Articular chondrocyte of knee joint (primary cell): ENCODE measurements around the gene MELTF. TPM values are rescaled to one million over a fixed set of nuclear protein-coding genes. Genes with fewer than 3 reads are reported as not detected.

Experiments
- total RNA-seq: library from RNA; depleted of rRNA; stranded (reverse); fragments of >200 nt; gene quantifications from 2 replicates; pipeline ENCODE4 v1.2.3, GENCODE V29; 2012

The MELTF gene
- 53.1 and 54.0 TPM in 2 replicates for total RNA-seq

GRCh38 chr3:197029511-197030167 lies at the start of gene MELTF:
TSS of gene MELTF (minus strand) at chr3:197029817. CDS start at chr3:197029702, 115 bp downstream.

GRCh38 chr3:196968233-196969133 lies 61.1 kb downstream of the MELTF start, which contains the start of gene PIGZ:
TSS of gene PIGZ (minus strand) at chr3:196968833. CDS start at chr3:196952031, 16,802 bp downstream.

Other genes starting within 250 kb of the MELTF start
- gene SENP5, start 161.9 kb downstream of the MELTF start, total RNA-seq = 40.6 and 44.5 TPM in 2 replicates
- gene NCBP2, start 87.3 kb downstream of the MELTF start, total RNA-seq = 53.2 and 62.5 TPM in 2 replicates
- gene PIGZ, start 61.0 kb downstream of the MELTF start, total RNA-seq = 5.2 and 5.6 TPM in 2 replicates